PC-9 (cell line): Measurements from ENCODE around the gene NUFIP2. TPM values are rescaled to one million over a fixed set of nuclear protein-coding genes. Genes with fewer than 3 reads are reported as not detected.
"Not testable (repeated sequence)": the region's sequence is repeated elsewhere in the genome, so short reads cannot be mapped to it uniquely, and the experiment has no call there.

Experiments used
- BruUV-seq: library from RNA; stranded (reverse); fragments of 400-500 nt; replicated peaks from 2 replicates; lab custom pipeline; 2021; lab: Mats Ljungman, UMichigan
- CTCF ChIA-PET: fragments of 300-600 bp; sonication (Branson Sonifier 250); formaldehyde crosslinking; loops from one replicate; lab custom pipeline; 2022; ENCODE audit warnings: antibody characterized with exemption; lab: Charles Lee
- POLR2A ChIA-PET: fragments of 300-600 bp; sonication (Branson Sonifier 250); formaldehyde crosslinking; loops from one replicate; lab custom pipeline; 2022; ENCODE audit warnings: antibody characterized with exemption; ENCODE audit not compliant: unreplicated experiment; lab: Charles Lee
- DNase-seq, 2 experiments: peaks; one replicate each; pipeline versions ENCODE4 v3.0.0 to v3.0.0-alpha.2; 2015 to 2022; ENCODE audit warnings: mixed read lengths in 1 of 2
- H2AFZ ChIP-seq: fragments of 200-600 bp; sonication (generic); 2 replicates; pipeline ENCODE4 v1.8.1; 2017; ENCODE audit warnings: antibody characterized with exemption
- H3F3A ChIP-seq: fragments of 200-600 bp; sonication (generic); 2 replicates; pipeline ENCODE4 v1.8.1; 2017; ENCODE audit warnings: antibody characterized with exemption, mild to moderate bottlenecking, low read depth; ENCODE audit not compliant: insufficient read depth
- H3K27ac ChIP-seq: fragments of 200-600 bp; sonication (generic); 2 replicates; pipeline ENCODE4 v1.6.1; 2016; ENCODE audit warnings: mixed run types
- H3K27me3 ChIP-seq: fragments of 200-600 bp; sonication (generic); 2 replicates; pipeline ENCODE4 v1.6.1; 2016; ENCODE audit warnings: low read depth, mixed run types; ENCODE audit not compliant: insufficient read depth
- H3K36me3 ChIP-seq: fragments of 200-600 bp; sonication (generic); 2 replicates; pipeline ENCODE4 v1.6.1; 2016; ENCODE audit warnings: low read depth, mixed run types
- H3K4me1 ChIP-seq: fragments of 200-600 bp; sonication (generic); replicated peaks from 2 replicates; pipeline ENCODE4 v1.6.1; 2016; ENCODE audit warnings: mixed run types; ENCODE audit not compliant: insufficient read depth
- H3K4me2 ChIP-seq: fragments of 200-600 bp; sonication (generic); 2 replicates; pipeline ENCODE4 v1.6.1; 2017; ENCODE audit warnings: mixed run types
- H3K4me3 ChIP-seq: fragments of 200-600 bp; sonication (generic); 2 replicates; pipeline ENCODE4 v1.6.1; 2016; ENCODE audit warnings: mixed run types
- H3K79me2 ChIP-seq: fragments of 200-600 bp; sonication (generic); 2 replicates; pipeline ENCODE4 v1.6.1; 2017; ENCODE audit warnings: low read depth, mixed run types
- H3K9me2 ChIP-seq: fragments of 200-600 bp; sonication (generic); 2 replicates; pipeline ENCODE4 v1.8.1; 2017; ENCODE audit warnings: mild to moderate bottlenecking; ENCODE audit not compliant: insufficient read depth
- H3K9me3 ChIP-seq: fragments of 200-600 bp; sonication (generic); 2 replicates; pipeline ENCODE4 v1.8.1; 2016; ENCODE audit warnings: low read depth; ENCODE audit not compliant: insufficient read depth
- H4K20me1 ChIP-seq: fragments of 200-600 bp; sonication (generic); 2 replicates; pipeline ENCODE4 v1.8.1; 2017; ENCODE audit not compliant: insufficient read depth
- EZH2 ChIP-seq: fragments of 200-600 bp; sonication (generic); IDR thresholded peaks from 2 replicates; pipeline ENCODE4 v1.8.0; 2017; ENCODE audit warnings: antibody characterized with exemption, low read depth
- intact Hi-C: fragments of 100-400 bp; cut with micrococcal nuclease; formaldehyde crosslinking; loops from one replicate; pipeline ENCODE4 v1.10.0; 2022; ENCODE audit not compliant: unreplicated experiment
- total RNA-seq: library from RNA; stranded (reverse); gene quantifications from 2 replicates; pipeline ENCODE4 v1.2.3, GENCODE V29; 2021
- TF ChIP-seq, protein P1 (sequence below): fragments of 200-600 bp; sonication (generic); conservative IDR thresholded peaks from 2 replicates; pipeline ENCODE4 v1.6.1; 2017; ENCODE audit warnings: mixed run types, antibody characterized with exemption, mild to moderate bottlenecking, moderate library complexity

Gene NUFIP2
- total RNA-seq, 1 experiment from 2014 or later: 73.1 TPM

DNA sequence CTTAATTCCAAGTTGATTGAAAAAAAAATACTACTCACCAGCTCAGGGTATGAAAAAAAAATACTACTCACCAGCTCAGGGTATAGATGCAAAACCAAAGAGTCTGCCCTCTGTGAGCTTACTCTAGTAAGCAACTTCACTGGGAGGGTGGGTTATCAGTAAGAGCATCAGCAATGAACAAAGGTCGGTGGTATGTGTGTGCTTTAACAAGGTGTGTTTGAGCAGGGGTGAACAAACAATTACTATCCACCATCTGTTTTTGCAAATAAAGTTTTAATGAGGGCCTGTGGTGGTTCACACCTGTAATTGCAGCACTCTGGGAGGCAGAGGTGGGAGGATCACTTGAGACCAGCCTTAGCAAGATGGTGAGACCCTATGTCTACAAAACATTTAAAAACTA lies 20.0 kb downstream of the NUFIP2 start:
- Histone ChIP-seq H3K27me3 (no peaks in the 10 kb centered on the region), H3K9me3 (no peaks in the 10 kb centered on the region), H4K20me1 (peaks cover 94% of the 10 kb centered on the region), H3K27ac (no peak overlapping the region), H2AFZ (no peak overlapping the region), H3K4me2 (no peak overlapping the region), H3K79me2 (peaks cover 96% of the 10 kb centered on the region), H3K4me3 (no peak overlapping the region), H3K9me2 (no peaks in the 10 kb centered on the region), H3K36me3 (peaks cover 66% of the 10 kb centered on the region), H3F3A (peaks cover 88% of the 10 kb centered on the region), H3K4me1 (no peaks in the 10 kb centered on the region)
- BruUV-seq: no TSS peak
- CTCF ChIA-PET: interaction anchor here (1.2 kb wide), 1 partner anchor 17 kb away, joined by 3 read pairs; no protein-coding TSS in a partner anchor
- DNase-seq: no peak
- TF ChIP-seq EZH2: no peak
- TF ChIP-seq, protein P1, sequence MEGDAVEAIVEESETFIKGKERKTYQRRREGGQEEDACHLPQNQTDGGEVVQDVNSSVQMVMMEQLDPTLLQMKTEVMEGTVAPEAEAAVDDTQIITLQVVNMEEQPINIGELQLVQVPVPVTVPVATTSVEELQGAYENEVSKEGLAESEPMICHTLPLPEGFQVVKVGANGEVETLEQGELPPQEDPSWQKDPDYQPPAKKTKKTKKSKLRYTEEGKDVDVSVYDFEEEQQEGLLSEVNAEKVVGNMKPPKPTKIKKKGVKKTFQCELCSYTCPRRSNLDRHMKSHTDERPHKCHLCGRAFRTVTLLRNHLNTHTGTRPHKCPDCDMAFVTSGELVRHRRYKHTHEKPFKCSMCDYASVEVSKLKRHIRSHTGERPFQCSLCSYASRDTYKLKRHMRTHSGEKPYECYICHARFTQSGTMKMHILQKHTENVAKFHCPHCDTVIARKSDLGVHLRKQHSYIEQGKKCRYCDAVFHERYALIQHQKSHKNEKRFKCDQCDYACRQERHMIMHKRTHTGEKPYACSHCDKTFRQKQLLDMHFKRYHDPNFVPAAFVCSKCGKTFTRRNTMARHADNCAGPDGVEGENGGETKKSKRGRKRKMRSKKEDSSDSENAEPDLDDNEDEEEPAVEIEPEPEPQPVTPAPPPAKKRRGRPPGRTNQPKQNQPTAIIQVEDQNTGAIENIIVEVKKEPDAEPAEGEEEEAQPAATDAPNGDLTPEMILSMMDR: no peak
- intact Hi-C loops: no loop called here
- POLR2A ChIA-PET: interaction anchor here (0.6 kb wide), 2 partner anchors 20 to 627 kb away, joined by 3 to 7 read pairs; partner anchors contain the start of gene NUFIP2

DNA sequence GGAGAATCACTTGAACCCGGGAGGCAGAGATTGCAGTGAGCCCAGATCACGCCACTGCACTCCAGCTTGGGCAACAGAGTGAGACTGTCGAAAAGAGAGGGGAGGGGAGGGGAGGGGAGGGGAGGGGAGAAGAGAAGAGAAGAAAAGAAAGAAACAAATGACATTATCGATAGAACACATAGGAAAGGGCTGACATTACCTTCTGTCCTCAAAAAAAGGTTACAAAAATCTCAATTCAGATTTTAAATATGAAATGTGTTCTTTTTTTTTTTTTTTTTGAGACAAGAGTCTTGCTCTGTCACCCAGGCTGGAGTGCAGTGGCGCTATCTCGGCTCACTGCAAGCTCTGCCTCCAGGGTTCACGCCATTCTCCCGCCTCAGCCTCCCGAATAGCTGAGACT lies 22.0 kb downstream of the NUFIP2 start:
- H3K9me2 ChIP-seq, H2AFZ ChIP-seq, H3K9me3 ChIP-seq, H3K4me1 ChIP-seq, POLR2A ChIA-PET, H3K4me3 ChIP-seq, H3K27ac ChIP-seq, H3K27me3 ChIP-seq, BruUV-seq, DNase-seq, H3K4me2 ChIP-seq, intact Hi-C loops, CTCF ChIA-PET: not testable (repeated sequence)
- H3K79me2 ChIP-seq: peaks cover 88% of the 10 kb centered on the region
- H4K20me1 ChIP-seq: peaks cover 92% of the 10 kb centered on the region
- peaks cover 89% of the 10 kb centered on the region for H3F3A ChIP-seq
- H3K36me3 ChIP-seq: peaks cover 57% of the 10 kb centered on the region

DNA sequence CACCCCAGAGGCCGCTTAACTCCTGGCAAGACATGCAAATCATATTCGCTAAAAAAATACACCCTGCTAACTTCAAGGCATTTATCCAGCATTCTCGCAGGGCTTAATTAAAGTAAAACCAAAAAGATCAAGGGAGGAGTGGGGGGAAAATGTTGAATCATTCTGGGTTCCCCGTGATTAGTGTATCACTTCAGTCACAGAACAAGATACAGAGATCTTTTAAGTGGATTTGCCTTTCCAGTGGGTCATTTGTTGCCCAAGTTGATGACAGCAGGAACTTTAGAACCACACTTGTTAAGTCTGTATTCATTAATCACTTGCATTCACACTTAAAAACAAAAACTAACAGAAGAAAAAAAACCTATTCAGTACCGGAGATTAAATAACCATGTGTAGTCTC lies 30.0 kb downstream of the NUFIP2 start:
- BruUV-seq: no TSS peak
- ChIA-PET CTCF (no interaction called here), POLR2A (no interaction called here)
- H4K20me1 ChIP-seq: peaks cover 47% of the 10 kb centered on the region
- H3K79me2 ChIP-seq: peaks cover 28% of the 10 kb centered on the region
- DNase-seq: no peak
- H3K4me1 ChIP-seq: no peaks in the 10 kb centered on the region
- no peak for TF ChIP-seq EZH2
- TF ChIP-seq, protein P1: no peak
- peaks cover 90% of the 10 kb centered on the region for H3F3A ChIP-seq
- no peak overlapping the region for H2AFZ ChIP-seq
- no peaks in the 10 kb centered on the region for H3K9me3 ChIP-seq
- no peak overlapping the region for H3K4me2 ChIP-seq
- H3K4me3 ChIP-seq: no peak overlapping the region
- H3K27me3 ChIP-seq: no peaks in the 10 kb centered on the region
- H3K27ac ChIP-seq: no peak overlapping the region
- H3K9me2 ChIP-seq: no peaks in the 10 kb centered on the region
- H3K36me3 ChIP-seq: peaks cover 56% of the 10 kb centered on the region
- intact Hi-C loops: no loop called here

DNA sequence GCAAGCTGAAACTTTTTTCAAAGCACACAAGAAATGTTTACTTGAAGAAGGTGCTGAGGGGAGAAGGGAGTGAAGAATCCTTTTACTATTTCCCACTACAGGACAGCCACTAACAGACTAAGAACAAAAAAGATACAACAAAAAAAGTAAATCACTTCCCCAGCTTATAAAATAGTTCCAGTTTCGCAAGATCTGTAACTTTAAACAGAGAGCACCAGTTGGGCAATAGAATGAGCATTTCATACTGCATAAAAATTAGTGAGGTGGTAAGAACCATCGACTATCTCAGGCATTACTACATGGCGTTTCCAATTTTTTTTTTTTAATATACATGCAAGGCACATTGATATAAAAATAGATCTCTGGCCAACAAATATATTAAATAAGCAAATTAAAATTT lies 36.2 kb downstream of the NUFIP2 start:
- H3K4me2 ChIP-seq: no peak overlapping the region
- no peak overlapping the region for H2AFZ ChIP-seq
- H3K4me3 ChIP-seq: no peak overlapping the region
- no peaks in the 10 kb centered on the region for H3K4me1 ChIP-seq
- no peaks in the 10 kb centered on the region for H3K27me3 ChIP-seq
- no peaks in the 10 kb centered on the region for H3K9me2 ChIP-seq
- peaks cover 95% of the 10 kb centered on the region for H3F3A ChIP-seq
- H3K27ac ChIP-seq: no peak overlapping the region
- POLR2A ChIA-PET: interaction anchor here (0.6 kb wide), 2 partner anchors 136 to 381 kb away, joined by 3 read pairs; no protein-coding TSS in a partner anchor
- no TSS peak for BruUV-seq
- intact Hi-C loops: no loop called here
- TF ChIP-seq, protein P1: no peak
- no peak for TF ChIP-seq EZH2
- peaks cover 25% of the 10 kb centered on the region for H3K36me3 ChIP-seq
- no peaks in the 10 kb centered on the region for H3K9me3 ChIP-seq
- CTCF ChIA-PET: interaction anchor here (0.7 to 1.2 kb wide), 3 partner anchors 112 to 294 kb away, joined by 4 to 5 read pairs (median 5); no protein-coding TSS in a partner anchor
- peaks cover 3% of the 10 kb centered on the region; the same call in 1 of the 2 replicates for H3K79me2 ChIP-seq
- no peak for DNase-seq
- H4K20me1 ChIP-seq: peaks cover 21% of the 10 kb centered on the region; the same call in 1 of the 2 replicates
